Measurements from ENCODE around the gene TPMT. TPM values are rescaled to one million over a fixed set of nuclear protein-coding genes. Genes with fewer than 3 reads are reported as not detected.
"Not testable (repeated sequence)": the region's sequence is repeated elsewhere in the genome, so short reads cannot be mapped to it uniquely, and the experiment has no call there.

Gene TPMT
- polyA plus RNA-seq, 1 donor: 25.7 TPM

DNA sequence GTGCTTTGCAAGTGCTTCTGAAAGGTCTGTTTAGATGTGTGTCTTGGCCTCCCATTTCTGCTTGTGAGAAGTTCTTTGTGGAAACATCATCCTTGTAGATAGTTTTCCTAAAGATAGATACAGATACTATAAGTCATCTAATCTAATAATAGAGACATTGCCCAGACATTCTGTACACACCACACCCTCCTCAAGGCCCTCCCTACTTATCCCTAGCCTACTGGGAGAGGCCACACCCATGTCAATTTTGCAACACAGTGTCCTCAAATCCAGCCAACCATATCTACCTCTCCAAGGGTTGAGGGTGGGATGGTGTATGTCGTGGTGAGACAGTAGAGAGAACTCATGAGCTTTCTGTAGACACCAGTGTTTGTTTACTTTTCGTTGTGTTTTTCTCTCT, 6.6 kb upstream of the TPMT start:
- no peak for DNase-seq

GRCh38 chr6:18160911-18161310, 6.0 kb upstream of the TPMT start:
- DNase-seq: no peak

- peak; percentile 42 for DNase-seq
These were observed 1.1 kb upstream of the TPMT start for GRCh38 chr6:18155864-18156421.

- peak; percentile 97 for DNase-seq
These were observed 430 bp upstream of the TPMT start, which contains the start of gene KDM1B for GRCh38 chr6:18155150-18155863. TSS of gene KDM1B (plus strand) at chr6:18155422. CDS start at chr6:18159896, 4,474 bp downstream.

DNA sequence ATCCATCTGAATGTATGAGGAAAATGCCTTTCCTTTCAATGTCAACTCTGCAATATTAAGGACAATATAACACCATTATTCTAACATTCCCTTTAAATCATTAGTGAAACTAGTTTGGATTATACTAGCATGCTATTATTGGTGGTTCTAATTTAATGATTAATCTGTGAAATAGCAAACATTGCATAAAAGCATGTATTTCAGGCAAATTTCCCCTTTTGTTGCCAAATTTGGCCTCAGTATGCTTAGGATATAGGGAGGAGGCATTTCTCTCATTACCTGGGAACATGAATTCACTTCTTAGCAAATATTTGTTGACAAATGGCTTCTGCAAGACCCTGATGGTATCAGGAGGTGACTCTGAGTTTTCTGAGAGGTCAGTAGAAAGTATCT, 1.6 kb downstream of the TPMT start:
- no peak for DNase-seq

- no peak for DNase-seq
These were observed 3.1 kb downstream of the TPMT start for GRCh38 chr6:18151801-18152200.

GRCh38 chr6:18151391-18151790, 3.5 kb downstream of the TPMT start:
- not testable (repeated sequence) for DNase-seq

GRCh38 chr6:18148304-18149025, 6.4 kb downstream of the TPMT start:
- no peak for DNase-seq

GRCh38 chr6:18147616-18148015, 7.3 kb downstream of the TPMT start:
- no peak for DNase-seq

DNA sequence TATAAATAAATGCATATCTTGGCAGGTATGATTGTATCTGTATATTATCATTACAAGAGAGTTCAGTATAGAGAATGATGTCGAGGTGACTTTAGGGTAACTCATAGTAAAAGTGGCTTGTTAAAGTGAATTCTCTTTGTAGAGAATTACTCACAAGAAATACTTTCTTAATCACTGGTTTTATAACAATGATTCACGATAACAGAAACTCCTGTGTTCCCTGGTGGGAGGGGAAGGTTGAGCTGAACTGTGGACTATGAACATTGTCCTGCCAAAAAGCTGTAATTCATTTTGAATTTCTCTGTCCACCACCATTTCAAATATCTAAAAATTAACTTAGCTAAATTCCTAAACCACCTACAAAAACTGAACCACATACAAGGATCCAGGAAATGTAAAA, 7.7 kb downstream of the TPMT start:
- DNase-seq: no peak

DNA sequence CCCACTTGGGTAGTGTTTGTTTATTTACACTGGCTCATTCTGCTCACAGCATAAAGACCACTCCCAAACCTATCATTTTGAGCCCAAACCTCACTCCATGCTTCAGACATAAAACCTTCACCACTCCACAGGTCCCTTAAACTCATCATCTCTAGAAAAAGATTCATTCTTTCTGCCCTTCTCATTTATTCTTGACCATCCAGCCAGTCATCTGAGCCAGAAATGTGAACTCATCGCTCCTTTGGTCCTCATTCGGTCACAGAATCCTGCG, 12.4 kb downstream of the TPMT start:
- DNase-seq: no peak

GRCh38 chr6:18141805-18142590, 12.9 kb downstream of the TPMT start:
- no peak for DNase-seq

DNA sequence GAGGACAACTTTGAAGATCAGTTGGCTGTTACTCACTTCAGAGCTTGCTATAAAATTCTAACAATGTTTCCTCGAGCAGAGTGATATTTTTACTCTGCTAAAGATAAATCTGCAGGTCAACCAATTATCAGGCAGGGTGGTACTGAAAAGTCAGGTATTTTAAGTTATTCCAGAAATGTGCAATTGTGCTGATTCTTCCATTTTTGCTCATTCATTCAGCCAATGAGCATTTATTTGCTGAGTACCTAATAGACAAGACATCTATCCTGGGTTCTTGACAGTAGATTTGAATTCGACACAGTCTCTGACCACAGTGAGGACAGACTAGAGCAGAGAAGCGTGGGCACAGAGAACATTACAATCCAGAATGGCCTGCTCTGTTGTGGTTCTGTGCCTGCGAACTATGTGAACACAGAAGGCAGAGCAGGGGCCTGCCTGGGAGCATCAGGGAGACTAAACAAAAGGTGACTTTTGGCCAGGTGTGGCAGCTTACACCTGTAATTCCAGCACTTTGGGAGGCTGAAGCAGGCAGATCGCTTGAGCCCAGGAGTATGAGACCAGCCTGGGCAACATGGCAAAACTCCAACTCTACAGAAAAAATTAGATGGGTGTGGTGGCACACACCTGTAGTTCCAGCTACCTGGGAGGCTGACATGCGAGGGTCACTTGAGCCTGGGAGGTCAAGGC, 14.8 kb downstream of the TPMT start:
- DNase-seq: no peak

DNA sequence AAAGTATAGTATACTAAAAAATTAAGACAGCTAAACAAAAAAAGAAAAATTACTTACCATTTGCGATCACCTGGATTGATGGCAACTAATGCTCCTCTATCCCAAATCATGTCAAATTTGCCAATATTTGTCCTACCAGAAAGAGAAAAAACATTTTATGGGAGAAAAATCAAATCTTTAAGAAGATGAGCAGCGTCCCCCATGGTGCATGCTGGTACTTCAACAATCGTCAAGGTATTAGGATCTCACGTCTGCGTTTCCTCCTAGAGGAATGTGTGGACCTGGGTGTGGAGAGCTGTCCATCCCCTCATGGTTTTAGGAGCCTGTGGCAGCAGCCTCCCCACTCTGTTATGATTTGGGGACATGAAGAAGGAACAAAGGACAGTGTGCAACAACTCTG, 16.0 kb downstream of the TPMT start:
- no peak for DNase-seq

DNA sequence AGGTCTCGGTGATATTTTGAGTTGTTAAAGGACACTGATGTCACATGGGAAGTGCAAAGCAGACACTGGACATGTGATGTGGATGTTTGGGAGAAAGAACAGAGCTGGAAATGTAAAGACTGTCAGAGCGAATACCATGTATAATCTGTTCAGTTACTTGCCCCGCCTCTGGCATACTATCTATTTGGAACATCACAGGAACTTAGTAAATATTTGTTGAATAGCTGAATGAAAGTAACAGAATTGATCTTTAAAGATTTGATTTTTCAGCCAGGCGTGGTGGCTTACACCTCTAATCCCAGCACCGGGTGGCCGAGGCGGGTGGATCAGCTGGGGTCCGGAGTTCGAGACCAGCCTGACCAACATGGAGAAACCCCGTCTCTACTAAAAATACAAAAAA, 18.6 kb downstream of the TPMT start:
- DNase-seq: no peak

DNA sequence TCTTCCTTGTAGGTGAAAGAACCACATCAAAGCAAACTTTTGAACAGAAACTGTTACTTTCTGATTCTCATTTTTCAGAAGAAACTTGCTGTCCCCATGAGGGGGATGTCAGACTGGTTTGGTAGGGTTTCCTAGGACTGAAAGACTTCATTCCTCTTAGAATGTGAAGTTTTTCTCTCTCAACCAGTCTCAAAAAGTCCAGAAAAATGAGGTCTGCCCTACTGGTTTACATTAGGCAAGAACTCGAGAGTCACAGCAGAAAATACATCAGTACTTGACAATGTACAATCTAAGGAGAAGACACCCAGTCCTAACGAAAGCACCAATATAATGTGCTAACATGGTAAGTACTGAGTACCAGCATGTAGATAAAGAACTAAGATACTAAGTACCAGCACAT, 19.7 kb downstream of the TPMT start:
- no peak for DNase-seq

DNA sequence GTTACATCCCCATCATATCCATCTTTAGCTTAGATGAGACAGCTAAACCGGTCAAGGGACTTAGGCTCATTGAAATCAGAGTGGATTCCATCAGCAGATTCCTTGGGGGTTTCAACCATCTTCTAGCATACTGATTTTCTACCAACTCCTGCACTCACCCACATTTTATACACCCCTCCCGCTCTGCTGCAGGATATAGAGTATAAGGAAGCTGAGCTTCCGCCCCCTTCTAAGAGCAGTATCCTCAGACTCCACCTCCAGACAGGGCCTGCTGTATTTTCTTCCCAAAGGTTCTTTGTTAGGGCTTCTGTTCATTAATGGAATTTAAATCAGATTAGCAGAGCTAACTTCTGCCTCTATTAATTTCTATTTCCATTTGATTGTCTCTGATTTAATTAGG, 22.5 kb downstream of the TPMT start:
- no peak for DNase-seq

DNA sequence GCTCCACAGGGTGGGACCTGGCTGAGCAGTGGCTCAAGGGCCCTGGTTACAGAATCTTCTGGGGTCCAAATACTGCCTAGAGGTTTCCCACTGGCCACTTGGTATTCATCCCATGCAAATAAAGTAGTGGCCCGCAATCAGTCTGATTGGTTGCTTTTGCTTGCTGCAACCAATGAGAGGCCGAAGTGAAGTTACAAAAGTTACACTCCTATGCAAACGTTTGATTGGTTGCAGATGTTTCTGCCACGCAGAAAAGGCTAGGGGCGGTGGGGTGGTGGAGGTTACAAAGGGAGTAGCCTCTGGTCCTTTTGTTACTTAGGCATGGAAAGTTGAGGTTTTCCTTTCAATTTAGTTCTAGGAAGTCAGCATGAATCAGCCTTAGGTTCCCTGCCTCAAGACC, 28.8 kb downstream of the TPMT start:
- no peak for DNase-seq

- peak; percentile 82 for DNase-seq
These were observed 32.5 kb downstream of the TPMT start, which contains the start of gene NHLRC1 for GRCh38 chr6:18122128-18123093. TSS of gene NHLRC1 (minus strand) at chr6:18122677. CDS start at chr6:18122606, 71 bp downstream.

DNA sequence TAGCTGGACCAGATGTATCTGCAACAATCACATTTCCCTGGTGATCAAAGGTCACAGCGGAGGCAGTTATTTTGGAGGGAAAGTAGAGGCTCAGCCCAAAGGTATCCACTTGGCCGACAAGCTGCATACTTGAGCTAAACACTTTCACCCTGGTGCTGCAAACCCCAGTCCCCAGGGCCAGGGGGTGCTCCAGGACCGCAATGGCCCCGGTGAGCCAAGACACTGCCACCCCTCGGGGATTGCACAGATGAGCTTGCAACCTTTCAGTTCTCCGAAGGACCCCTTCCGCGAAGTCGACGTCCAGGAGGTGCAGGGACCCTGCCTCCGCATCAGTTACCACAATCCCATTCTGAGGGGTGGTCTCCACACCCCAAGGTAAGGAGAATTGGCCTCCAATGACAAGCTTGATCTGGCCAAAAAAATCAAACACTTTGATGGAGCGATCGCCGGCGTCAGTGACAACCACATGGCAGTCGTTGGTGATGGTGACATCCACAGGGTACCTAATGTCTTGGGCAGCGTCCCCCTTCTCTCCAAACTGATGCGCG, 33.2 kb downstream of the TPMT start:
- DNase-seq: no peak

GRCh38 chr6:18119236-18119635, 35.6 kb downstream of the TPMT start:
- DNase-seq: no peak

All from left kidney (tissue), 2 donors.